22Rv1 (cell line): Measurements from ENCODE around the gene SNX3.

Experiments
- CTCF ChIP-seq: fragments of 450-650 bp; IDR thresholded peaks from 2 replicates; pipeline ENCODE4 v1.5.1; 2017; ENCODE audit warnings: mild to moderate bottlenecking
- ZFX ChIP-seq: fragments of 450-650 bp; IDR thresholded peaks from 2 replicates; pipeline ENCODE4 v1.6.1; 2017; ENCODE audit warnings: antibody characterized with exemption, borderline replicate concordance

- TF ChIP-seq CTCF, result no peak
- TF ChIP-seq ZFX, result no peak
Measured at GRCh38 chr6:108180776-108181175, 80.1 kb downstream of the SNX3 start.
